ENCODE data around the gene SHC2. TPM values are rescaled to one million over a fixed set of nuclear protein-coding genes. Genes with fewer than 3 reads are reported as not detected.

Gene SHC2
- total and polyA plus RNA-seq, 9 donors = 0.62 to 40.7 (median 15.4) TPM

GRCh38 chr19:399370-399769 is 61.5 kb downstream of the SHC2 start:
- no peaks in the 10 kb centered on the region for H3K36me3 ChIP-seq
- no peak overlapping the region for H3K27ac ChIP-seq
- WGBS, 3 donors = 75 to 83% (median 81%) methylated on average over 9 of the region's 9 CpGs
- peak in 1 of 5 donors; percentile 11 for DNase-seq
- TF ChIP-seq POLR2A (IDR thresholded peaks at IDR 0.05) = no peak
- no peak for TF ChIP-seq CTCF (IDR thresholded peaks at IDR 0.05)
- TF ChIP-seq EP300 (IDR thresholded peaks at IDR 0.05) = no peak
- no peaks in the 10 kb centered on the region for H3K9me3 ChIP-seq
- no peaks in the 10 kb centered on the region for H3K4me1 ChIP-seq (ENCODE audit: insufficient read depth)
- no peak overlapping the region for H3K4me3 ChIP-seq
- intact Hi-C loops (cut with DNase I) = no loop called here
- H3K27me3 ChIP-seq = no peaks in the 10 kb centered on the region

GRCh38 chr19:398719-399118 is 62.1 kb downstream of the SHC2 start:
- intact Hi-C loops (cut with DNase I) = no loop called here
- H3K4me1 ChIP-seq (ENCODE audit: insufficient read depth) = no peaks in the 10 kb centered on the region
- H3K27ac ChIP-seq = no peak overlapping the region
- peak in 1 of 5 donors; percentile 29 for DNase-seq
- TF ChIP-seq POLR2A (IDR thresholded peaks at IDR 0.05) (no peak), EP300 (IDR thresholded peaks at IDR 0.05) (no peak), CTCF (IDR thresholded peaks at IDR 0.05) (no peak)
- H3K4me3 ChIP-seq = no peak overlapping the region
- no peaks in the 10 kb centered on the region for H3K27me3 ChIP-seq
- H3K9me3 ChIP-seq = no peaks in the 10 kb centered on the region
- H3K36me3 ChIP-seq = no peaks in the 10 kb centered on the region
- WGBS, 3 donors = 82 to 90% (median 85%) methylated on average over 17 of the region's 17 CpGs

GRCh38 chr19:397941-398706 is 62.7 kb downstream of the SHC2 start:
- H3K27ac ChIP-seq = no peak overlapping the region

GRCh38 chr19:397321-397720 is 63.5 kb downstream of the SHC2 start:
- intact Hi-C loops (cut with DNase I) = no loop called here
- Histone ChIP-seq H3K27ac (no peak overlapping the region), H3K27me3 (no peaks in the 10 kb centered on the region), H3K9me3 (no peaks in the 10 kb centered on the region), H3K4me1 (ENCODE audit: insufficient read depth) (no peaks in the 10 kb centered on the region), H3K4me3 (no peak overlapping the region), H3K36me3 (no peaks in the 10 kb centered on the region)
- 41 to 59% (median 57%) methylated on average over 18 of the region's 18 CpGs for WGBS, 3 donors
- TF ChIP-seq POLR2A (IDR thresholded peaks at IDR 0.05) (no peak), CTCF (IDR thresholded peaks at IDR 0.05) (no peak), EP300 (IDR thresholded peaks at IDR 0.05) (no peak)
- peak in 2 of 5 donors; percentile 10 to 17 for DNase-seq

More at GRCh38 chr19:397941-398706, 62.7 kb downstream of the SHC2 start:
- no peak overlapping the region for H3K4me3 ChIP-seq
- no peaks in the 10 kb centered on the region for H3K27me3 ChIP-seq
- H3K9me3 ChIP-seq = no peaks in the 10 kb centered on the region
- 87 to 90% (median 88%) methylated on average over 31 of the region's 31 CpGs for WGBS, 3 donors
- TF ChIP-seq EP300 (IDR thresholded peaks at IDR 0.05) (no peak), POLR2A (IDR thresholded peaks at IDR 0.05) (no peak), CTCF (IDR thresholded peaks at IDR 0.05) (no peak)
- DNase-seq = peak in 1 of 5 donors; percentile 17
- H3K4me1 ChIP-seq (ENCODE audit: insufficient read depth) = no peaks in the 10 kb centered on the region
- H3K36me3 ChIP-seq = no peaks in the 10 kb centered on the region
- intact Hi-C loops (cut with DNase I) = no loop called here
